T-cell (primary cell): ENCODE results near the gene G6PC1. TPM values are rescaled to one million over a fixed set of nuclear protein-coding genes. Genes with fewer than 3 reads are reported as not detected.
"Not testable (repeated sequence)": the region's sequence is repeated elsewhere in the genome, so short reads cannot be mapped to it uniquely, and the experiment has no call there.

ENCODE experiments used
- ATAC-seq, 4 experiments: fragments of 200-7000 bp in 3 of 4; fragments of 150-1000 bp in 1 of 4; cut with Tn5 transposase; replicated peaks in 1 of 4; 1 replicate in 3 of 4; 2 replicates in 1 of 4; pipeline ENCODE4 v1.10.0; 2021; ENCODE audit warnings: moderate library complexity in 3 of 4, mild to moderate bottlenecking in 2 of 4, moderate number of reproducible peaks in 1 of 4
- CTCF ChIA-PET, 2 donors: fragments of 300-600 bp; sonication (Branson Sonifier 250); formaldehyde crosslinking; loops; one replicate each; lab custom pipeline; 2022; ENCODE audit warnings: antibody characterized with exemption in 2 of 2; lab: Charles Lee
- POLR2A ChIA-PET, 2 donors: fragments of 300-600 bp; sonication (Branson Sonifier 250); formaldehyde crosslinking; loops; one replicate each; lab custom pipeline; 2022; ENCODE audit warnings: antibody characterized with exemption in 2 of 2; lab: Charles Lee
- DNase-seq, 35 experiments: peaks; one replicate each; pipeline versions ENCODE4 v3.0.0 to v3.0.0-alpha.2; 2013 to 2023
- H3K27ac ChIP-seq: one replicate; pipeline ENCODE4 v1.5.1; 2013; ENCODE audit warnings: low read length
- H3K27me3 ChIP-seq, 2 experiments: replicated peaks in 1 of 2; 1 replicate in 1 of 2; 2 replicates in 1 of 2; pipeline versions ENCODE4 v1.6.1 to v1.7.0; 2013; ENCODE audit warnings: low read length in 1 of 2, mixed read lengths in 1 of 2; ENCODE audit not compliant: control insufficient read depth in 2 of 2, insufficient read depth in 2 of 2; ENCODE audit errors: extremely low read depth in 1 of 2
- H3K36me3 ChIP-seq, 2 donors: 1 replicate in 1 of 2; 2 replicates in 1 of 2; pipeline versions ENCODE4 v1.6.1 to v1.7.0; 2013; ENCODE audit warnings: low read length in 1 of 2; ENCODE audit not compliant: control insufficient read depth in 2 of 2, insufficient read depth in 1 of 2; ENCODE audit errors: extremely low read depth in 1 of 2
- H3K4me1 ChIP-seq, 2 experiments: 1 replicate in 1 of 2; 2 replicates in 1 of 2; pipeline versions ENCODE4 v1.6.1 to v1.7.0; 2013; ENCODE audit warnings: low read length in 2 of 2, mixed read lengths in 1 of 2; ENCODE audit not compliant: insufficient read depth in 2 of 2, control insufficient read depth in 1 of 2; ENCODE audit errors: extremely low read depth in 1 of 2
- H3K4me3 ChIP-seq, 2 donors: 1 replicate in 1 of 2; 2 replicates in 1 of 2; pipeline versions ENCODE4 v1.5.1 to v1.7.0; 2013; ENCODE audit warnings: mild to moderate bottlenecking in 2 of 2, low read length in 1 of 2, moderate library complexity in 1 of 2; ENCODE audit not compliant: control insufficient read depth in 1 of 2; ENCODE audit errors: extremely low read depth in 1 of 2
- H3K9me3 ChIP-seq: 2 replicates; pipeline ENCODE4 v1.7.0; 2013
- H3K27ac Mint-ChIP-seq, 2 donors: one replicate each; pipeline ENCODE4 v1.8.0; 2020 to 2021; ENCODE audit warnings: mild to moderate bottlenecking in 2 of 2, mixed read lengths in 2 of 2
- H3K27me3 Mint-ChIP-seq, 2 donors: one replicate each; pipeline ENCODE4 v1.8.0; 2021 to 2022; ENCODE audit warnings: mixed read lengths in 2 of 2
- H3K36me3 Mint-ChIP-seq: one replicate; pipeline ENCODE4 v1.8.0; 2021; ENCODE audit warnings: mixed read lengths
- H3K4me1 Mint-ChIP-seq, 3 donors: one replicate each; pipeline ENCODE4 v1.8.0; 2020 to 2022; ENCODE audit warnings: mixed read lengths in 3 of 3, mild to moderate bottlenecking in 1 of 3
- H3K4me3 Mint-ChIP-seq, 3 donors: one replicate each; pipeline ENCODE4 v1.8.0; 2020 to 2022; ENCODE audit warnings: mild to moderate bottlenecking in 3 of 3, mixed read lengths in 3 of 3, moderate library complexity in 3 of 3
- H3K9me3 Mint-ChIP-seq, 3 donors: one replicate each; pipeline ENCODE4 v1.8.0; 2020 to 2022; ENCODE audit warnings: mixed read lengths in 3 of 3
- WGBS: methylation state at CpG from one replicate; pipeline ENCODE4 v1.1.5; 2013; ENCODE audit warnings: missing lambda C conversion rate; ENCODE audit not compliant: insufficient coverage; 5-methylcytosine and 5-hydroxymethylcytosine counted together
- total RNA-seq, 35 experiments: library from RNA in 6 of 35; stranded (reverse) in 6 of 35; fragments of 120-200 nt in 1 of 35; gene quantifications; one replicate each; pipeline versions ENCODE4 v1.2.1 to v1.2.4 and lab custom pipeline; 2013 to 2026

The G6PC1 gene
- total RNA-seq (under 1 TPM in 3 of 5 donors, not detected in 2; 0.19 to 0.30 (median 0.20) TPM), total RNA-seq (lab: John Stamatoyannopoulos, UW) (0 reads per million in 29 experiments)
- not detected for total RNA-seq (2013)

- Mint-ChIP-seq H3K27me3 (peaks cover 4 to 23% of the 10 kb centered on the region in 2 donors), H3K9me3 (no peaks in the 10 kb centered on the region), H3K4me1 (no peaks in the 10 kb centered on the region), H3K4me3 (no peak within 1 kb of the TSS), H3K27ac (no peak within 1 kb of the TSS), H3K36me3 (no peaks in the 10 kb centered on the region)
- no peaks in the 10 kb centered on the region for H3K4me1 ChIP-seq
- no peaks in the 10 kb centered on the region for H3K9me3 ChIP-seq
- ChIA-PET POLR2A (interaction anchor here in 1 of 2 donors (0.6 kb wide), 1 partner anchor 254 kb away, joined by 6 read pairs; no protein-coding TSS in a partner anchor), CTCF (no interaction called here)
- no peak for DNase-seq
- H3K36me3 ChIP-seq, result no peaks in the 10 kb centered on the region
- H3K4me3 ChIP-seq, result no peak within 1 kb of the TSS
- ATAC-seq, result no peak
- peaks cover 0 to 22% of the 10 kb centered on the region in 2 experiments for H3K27me3 ChIP-seq
- H3K27ac ChIP-seq, result no peak within 1 kb of the TSS
- WGBS, result 63% methylated on average over 3 of the region's 12 CpGs
These were observed at the start of gene G6PC1 for GRCh38 chr17:42900460-42901331. G6PC1 (plus strand) TSS chr17:42900799; CDS start chr17:42900877, 78 bp downstream.

- ChIA-PET CTCF (no interaction called here), POLR2A (no interaction called here)
- H3K4me3 Mint-ChIP-seq, result no peak within 1 kb of the TSS
- no peaks in the 10 kb centered on the region for H3K4me1 ChIP-seq
- no peak within 1 kb of the TSS for H3K27ac ChIP-seq
- no peaks in the 10 kb centered on the region for H3K36me3 ChIP-seq
- no peaks in the 10 kb centered on the region for H3K36me3 Mint-ChIP-seq
- no peaks in the 10 kb centered on the region for H3K9me3 ChIP-seq
- 57% methylated on average over 6 of the region's 9 CpGs for WGBS
- no peak within 1 kb of the TSS for H3K27ac Mint-ChIP-seq
- no peak for ATAC-seq
- peaks cover 0 to 20% of the 10 kb centered on the region in 2 experiments for H3K27me3 ChIP-seq
- no peak for DNase-seq
- H3K4me1 Mint-ChIP-seq, result peaks cover 0 to 4% (median 4%) of the 10 kb centered on the region in 3 donors
- H3K9me3 Mint-ChIP-seq, result no peaks in the 10 kb centered on the region
- peaks cover 0 to 7% of the 10 kb centered on the region in 2 donors for H3K27me3 Mint-ChIP-seq
- H3K4me3 ChIP-seq, result no peak within 1 kb of the TSS
These were observed 49.6 kb upstream of the G6PC1 start, which contains the start of gene AOC3 for GRCh38 chr17:42850954-42851353. AOC3 (plus strand) TSS chr17:42851199; CDS start chr17:42851344, 145 bp downstream.

GRCh38 chr17:42851371-42852240 is 49.0 kb upstream of the G6PC1 start:
- ATAC-seq, H3K4me1 Mint-ChIP-seq, H3K27ac Mint-ChIP-seq, H3K9me3 Mint-ChIP-seq, CTCF ChIA-PET, H3K4me1 ChIP-seq, POLR2A ChIA-PET, H3K27ac ChIP-seq, H3K9me3 ChIP-seq, H3K36me3 ChIP-seq, H3K36me3 Mint-ChIP-seq, H3K4me3 Mint-ChIP-seq, DNase-seq, H3K27me3 Mint-ChIP-seq, H3K4me3 ChIP-seq: not testable (repeated sequence)
- H3K27me3 ChIP-seq, result peaks cover 0 to 21% of the 10 kb centered on the region in 2 experiments
- 93% methylated on average over 9 of the region's 28 CpGs for WGBS

- peaks cover 0 to 27% of the 10 kb centered on the region in 2 experiments for H3K27me3 ChIP-seq
- H3K4me3 Mint-ChIP-seq, result no peak overlapping the region
- no peaks in the 10 kb centered on the region for H3K36me3 ChIP-seq
- 83% methylated on average over 12 of the region's 15 CpGs for WGBS
- no peak overlapping the region for H3K27ac Mint-ChIP-seq
- ATAC-seq, result no peak
- H3K9me3 ChIP-seq, result no peaks in the 10 kb centered on the region
- H3K27ac ChIP-seq, result no peak overlapping the region
- POLR2A ChIA-PET, result no interaction called here
- no peaks in the 10 kb centered on the region for H3K36me3 Mint-ChIP-seq
- CTCF ChIA-PET, result no interaction called here
- H3K9me3 Mint-ChIP-seq, result no peaks in the 10 kb centered on the region
- no peak overlapping the region for H3K4me3 ChIP-seq
- no peaks in the 10 kb centered on the region for H3K4me1 Mint-ChIP-seq
- peaks cover 0 to 7% of the 10 kb centered on the region in 2 donors for H3K27me3 Mint-ChIP-seq
- no peaks in the 10 kb centered on the region for H3K4me1 ChIP-seq
- no peak for DNase-seq
These were observed 48.2 kb upstream of the G6PC1 start for GRCh38 chr17:42852351-42852750.

- peaks cover 0 to 9% of the 10 kb centered on the region in 2 donors for H3K27me3 Mint-ChIP-seq
- ChIA-PET CTCF (no interaction called here), POLR2A (no interaction called here)
- ATAC-seq, result no peak
- WGBS, result 64% methylated on average over 3 of the region's 4 CpGs
- DNase-seq, result no peak
- no peaks in the 10 kb centered on the region for H3K9me3 Mint-ChIP-seq
- H3K27ac ChIP-seq, result no peak overlapping the region
- no peaks in the 10 kb centered on the region for H3K4me1 ChIP-seq
- H3K4me3 ChIP-seq, result no peak overlapping the region
- no peaks in the 10 kb centered on the region for H3K9me3 ChIP-seq
- H3K27me3 ChIP-seq, result peaks cover 0 to 28% of the 10 kb centered on the region in 2 experiments
- no peak overlapping the region for H3K4me3 Mint-ChIP-seq
- no peak overlapping the region for H3K27ac Mint-ChIP-seq
- H3K36me3 ChIP-seq, result no peaks in the 10 kb centered on the region
- no peaks in the 10 kb centered on the region for H3K4me1 Mint-ChIP-seq
- no peaks in the 10 kb centered on the region for H3K36me3 Mint-ChIP-seq
These were observed 47.6 kb upstream of the G6PC1 start for GRCh38 chr17:42853004-42853403.

GRCh38 chr17:42853597-42853967 is 47.0 kb upstream of the G6PC1 start:
- no peaks in the 10 kb centered on the region for H3K4me1 ChIP-seq
- no peak overlapping the region for H3K4me3 Mint-ChIP-seq
- no peaks in the 10 kb centered on the region for H3K36me3 ChIP-seq
- ChIA-PET POLR2A (no interaction called here), CTCF (no interaction called here)
- H3K9me3 ChIP-seq, result no peaks in the 10 kb centered on the region
- no peaks in the 10 kb centered on the region for H3K36me3 Mint-ChIP-seq
- H3K4me1 Mint-ChIP-seq, result no peaks in the 10 kb centered on the region
- DNase-seq (no peak), ATAC-seq (no peak)
- no peak overlapping the region for H3K27ac ChIP-seq
- H3K9me3 Mint-ChIP-seq, result no peaks in the 10 kb centered on the region
- WGBS, result 74% methylated on average over 5 of the region's 5 CpGs
- H3K27me3 ChIP-seq, result peaks cover 0 to 31% of the 10 kb centered on the region in 2 experiments
- peaks cover 0 to 9% of the 10 kb centered on the region in 2 donors for H3K27me3 Mint-ChIP-seq
- no peak overlapping the region for H3K4me3 ChIP-seq
- H3K27ac Mint-ChIP-seq, result no peak overlapping the region
